ENCODE data around the gene LRBA. TPM values are rescaled to one million over a fixed set of nuclear protein-coding genes. Genes with fewer than 3 reads are reported as not detected.

LRBA gene
- total and polyA plus RNA-seq, 9 donors = 9.7 to 49.2 (median 30.4) TPM

DNA sequence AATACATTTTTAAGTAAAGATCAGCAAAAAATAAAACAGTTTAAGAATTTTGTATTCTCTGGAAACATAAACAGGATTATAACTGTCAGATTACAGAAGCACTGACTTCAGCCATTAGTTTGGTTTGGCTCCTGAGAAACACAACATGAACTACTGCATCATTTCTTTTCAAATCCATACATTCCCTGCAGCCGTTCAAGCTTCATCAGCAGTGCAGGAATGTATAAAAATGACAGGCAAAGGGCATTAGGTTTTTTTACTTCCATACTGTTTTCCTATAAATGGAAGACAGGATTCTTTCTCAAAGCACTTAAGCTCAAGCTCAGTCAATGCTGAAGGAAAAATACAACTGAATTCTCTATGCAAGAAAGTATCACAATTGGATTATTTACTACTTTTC lies 437.3 kb downstream of the LRBA start:
- TF ChIP-seq POLR2A (IDR thresholded peaks at IDR 0.05) (no peak), EP300 (IDR thresholded peaks at IDR 0.05) (no peak)
- TF ChIP-seq, protein P1, sequence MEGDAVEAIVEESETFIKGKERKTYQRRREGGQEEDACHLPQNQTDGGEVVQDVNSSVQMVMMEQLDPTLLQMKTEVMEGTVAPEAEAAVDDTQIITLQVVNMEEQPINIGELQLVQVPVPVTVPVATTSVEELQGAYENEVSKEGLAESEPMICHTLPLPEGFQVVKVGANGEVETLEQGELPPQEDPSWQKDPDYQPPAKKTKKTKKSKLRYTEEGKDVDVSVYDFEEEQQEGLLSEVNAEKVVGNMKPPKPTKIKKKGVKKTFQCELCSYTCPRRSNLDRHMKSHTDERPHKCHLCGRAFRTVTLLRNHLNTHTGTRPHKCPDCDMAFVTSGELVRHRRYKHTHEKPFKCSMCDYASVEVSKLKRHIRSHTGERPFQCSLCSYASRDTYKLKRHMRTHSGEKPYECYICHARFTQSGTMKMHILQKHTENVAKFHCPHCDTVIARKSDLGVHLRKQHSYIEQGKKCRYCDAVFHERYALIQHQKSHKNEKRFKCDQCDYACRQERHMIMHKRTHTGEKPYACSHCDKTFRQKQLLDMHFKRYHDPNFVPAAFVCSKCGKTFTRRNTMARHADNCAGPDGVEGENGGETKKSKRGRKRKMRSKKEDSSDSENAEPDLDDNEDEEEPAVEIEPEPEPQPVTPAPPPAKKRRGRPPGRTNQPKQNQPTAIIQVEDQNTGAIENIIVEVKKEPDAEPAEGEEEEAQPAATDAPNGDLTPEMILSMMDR (IDR thresholded peaks at IDR 0.05) = no peak
- Histone ChIP-seq H3K4me1 (ENCODE audit: insufficient read depth) (peaks cover 3% of the 10 kb centered on the region), H3K27me3 (no peaks in the 10 kb centered on the region), H3K9me3 (no peaks in the 10 kb centered on the region), H3K36me3 (no peaks in the 10 kb centered on the region), H3K27ac (no peak overlapping the region), H3K4me3 (no peak overlapping the region)
- DNase-seq = no peak
- intact Hi-C loops (cut with DNase I) = no loop called here
- 32 to 63% (median 37%) methylated on average over 1 of the region's 1 CpG for WGBS, 3 donors

DNA sequence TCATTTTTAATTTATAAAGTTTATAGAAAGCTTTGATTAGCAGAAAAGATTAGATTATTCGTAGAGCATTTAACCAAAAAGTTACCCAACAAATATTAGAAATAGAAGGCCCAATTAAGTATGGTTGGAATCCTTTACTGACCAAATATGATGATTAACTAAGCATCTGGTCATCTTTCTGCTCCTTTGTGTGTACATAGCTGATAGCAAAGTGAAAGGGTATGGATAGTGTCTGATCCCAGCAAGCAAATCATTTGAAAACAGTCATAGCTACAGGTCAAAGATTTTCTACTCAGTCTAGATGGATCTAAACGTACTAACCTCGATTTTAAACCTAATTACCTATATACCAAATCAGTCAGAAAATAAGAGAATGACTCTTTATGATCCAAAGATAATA lies 440.4 kb downstream of the LRBA start:
- no peak overlapping the region for H3K27ac ChIP-seq
- no peak for DNase-seq
- 94 to 99% (median 97%) methylated on average over 3 of the region's 3 CpGs for WGBS, 3 donors
- no peak overlapping the region for H3K4me3 ChIP-seq
- H3K4me1 ChIP-seq (ENCODE audit: insufficient read depth) = peaks cover 3% of the 10 kb centered on the region
- intact Hi-C loops (cut with DNase I) = no loop called here
- H3K27me3 ChIP-seq = no peaks in the 10 kb centered on the region
- TF ChIP-seq, protein P1 (IDR thresholded peaks at IDR 0.05) = no peak
- no peak for TF ChIP-seq EP300 (IDR thresholded peaks at IDR 0.05)
- TF ChIP-seq POLR2A (IDR thresholded peaks at IDR 0.05) = no peak
- H3K9me3 ChIP-seq = no peaks in the 10 kb centered on the region
- no peaks in the 10 kb centered on the region for H3K36me3 ChIP-seq

- Histone ChIP-seq H3K4me3 (no peak overlapping the region), H3K9me3 (no peaks in the 10 kb centered on the region), H3K27me3 (no peaks in the 10 kb centered on the region), H3K36me3 (no peaks in the 10 kb centered on the region), H3K4me1 (ENCODE audit: insufficient read depth) (no peaks in the 10 kb centered on the region), H3K27ac (no peak overlapping the region)
- TF ChIP-seq, protein P1 (IDR thresholded peaks at IDR 0.05) = no peak
- TF ChIP-seq EP300 (IDR thresholded peaks at IDR 0.05) = no peak
- TF ChIP-seq POLR2A (IDR thresholded peaks at IDR 0.05) = no peak
- 93 to 98% (median 93%) methylated on average over 1 of the region's 1 CpG for WGBS, 3 donors
- DNase-seq = no peak
- intact Hi-C loops (cut with DNase I) = no loop called here
Measured at GRCh38 chr4:150573534-150573933, 441.6 kb downstream of the LRBA start.

DNA sequence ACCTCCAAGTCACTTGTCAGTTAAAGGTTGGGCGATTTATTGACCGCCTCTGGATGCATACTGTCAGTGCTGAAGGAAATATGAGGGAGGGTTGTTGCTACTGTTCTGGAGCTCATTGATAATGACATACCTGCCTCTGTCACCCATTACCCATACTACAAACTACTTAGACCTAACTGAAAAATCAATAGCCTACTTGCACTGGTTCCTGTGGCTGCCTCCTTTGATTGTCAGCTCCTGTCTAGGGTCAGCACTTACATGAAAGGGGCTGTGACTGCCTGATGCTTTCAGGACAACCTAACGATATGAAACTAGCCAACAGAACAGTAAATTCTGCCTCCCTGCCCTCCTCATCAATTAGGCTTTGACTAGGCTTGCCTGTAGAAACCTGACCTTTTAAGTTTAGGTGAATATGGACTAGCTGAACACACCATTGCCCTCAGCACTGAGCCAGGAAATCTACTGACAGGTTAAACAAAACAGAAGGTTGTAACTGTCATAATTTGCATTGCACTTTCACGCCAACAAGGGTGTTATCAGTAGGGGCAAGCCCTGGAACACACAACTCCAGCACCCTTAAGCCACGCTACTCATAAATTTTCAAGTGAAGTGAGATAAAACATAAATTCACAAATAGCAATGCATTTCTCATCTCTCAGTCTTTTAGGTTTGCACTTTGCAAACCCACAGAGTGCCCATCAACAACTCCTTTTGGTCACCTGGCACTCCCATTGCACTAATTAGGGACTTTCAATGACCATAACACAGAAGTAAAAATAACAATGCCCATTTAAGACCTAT lies 442.2 kb downstream of the LRBA start:
- Histone ChIP-seq H3K27ac (no peak overlapping the region), H3K36me3 (no peaks in the 10 kb centered on the region), H3K4me3 (no peak overlapping the region), H3K4me1 (ENCODE audit: insufficient read depth) (no peaks in the 10 kb centered on the region), H3K9me3 (no peaks in the 10 kb centered on the region), H3K27me3 (no peaks in the 10 kb centered on the region)
- 92 to 97% (median 93%) methylated on average over 5 of the region's 5 CpGs for WGBS, 3 donors
- intact Hi-C loops (cut with DNase I) = no loop called here
- TF ChIP-seq EP300 (IDR thresholded peaks at IDR 0.05) = no peak
- no peak for TF ChIP-seq POLR2A (IDR thresholded peaks at IDR 0.05)
- TF ChIP-seq, protein P1 (IDR thresholded peaks at IDR 0.05) = no peak
- no peak for DNase-seq

Measured in ovary (tissue), 9 donors.